ENCODE measurements around the gene ADCK1.
"Not testable (repeated sequence)": the region's sequence is repeated elsewhere in the genome, so short reads cannot be mapped to it uniquely, and the experiment has no call there.

ADCK1 gene

GRCh38 chr14:77924141-77924948, 124.4 kb downstream of the ADCK1 start:
- no peak overlapping the region for H3K9ac ChIP-seq (ENCODE audit: low read length)
- no peaks in the 10 kb centered on the region for H3K4me1 ChIP-seq (ENCODE audit: control insufficient read depth, low read depth, low read length)
- H3K4me3 ChIP-seq (ENCODE audit: low read length), result no peak overlapping the region
- H3K9me3 ChIP-seq (ENCODE audit: control insufficient read depth, low read depth, low read length), result no peaks in the 10 kb centered on the region
- H3K27me3 ChIP-seq (ENCODE audit: control insufficient read depth, insufficient read depth, low read length), result no peaks in the 10 kb centered on the region
- no peak overlapping the region for H3K27ac ChIP-seq (ENCODE audit: low read length)
- H3K36me3 ChIP-seq (ENCODE audit: control insufficient read depth, low read depth, low read length), result no peaks in the 10 kb centered on the region

- no peaks in the 10 kb centered on the region for H3K4me1 ChIP-seq (ENCODE audit: control insufficient read depth, low read depth, low read length)
- no peak overlapping the region for H3K4me3 ChIP-seq (ENCODE audit: low read length)
- no peaks in the 10 kb centered on the region for H3K9me3 ChIP-seq (ENCODE audit: control insufficient read depth, low read depth, low read length)
- no peak overlapping the region for H3K27ac ChIP-seq (ENCODE audit: low read length)
- H3K9ac ChIP-seq (ENCODE audit: low read length), result no peak overlapping the region
- no peaks in the 10 kb centered on the region for H3K36me3 ChIP-seq (ENCODE audit: control insufficient read depth, low read depth, low read length)
- no peaks in the 10 kb centered on the region for H3K27me3 ChIP-seq (ENCODE audit: control insufficient read depth, insufficient read depth, low read length)
Observed at GRCh38 chr14:77926942-77927341, 127.0 kb downstream of the ADCK1 start.

GRCh38 chr14:77931441-77931840, 131.5 kb downstream of the ADCK1 start:
- Histone ChIP-seq H3K36me3 (ENCODE audit: control insufficient read depth, low read depth, low read length) (peaks cover 4% of the 10 kb centered on the region), H3K4me3 (ENCODE audit: low read length) (no peak overlapping the region), H3K4me1 (ENCODE audit: control insufficient read depth, low read depth, low read length) (no peaks in the 10 kb centered on the region), H3K27me3 (ENCODE audit: control insufficient read depth, insufficient read depth, low read length) (no peaks in the 10 kb centered on the region), H3K9ac (ENCODE audit: low read length) (no peak overlapping the region), H3K27ac (ENCODE audit: low read length) (no peak overlapping the region), H3K9me3 (ENCODE audit: control insufficient read depth, low read depth, low read length) (peaks cover 13% of the 10 kb centered on the region)

GRCh38 chr14:77936138-77936639, 136.3 kb downstream of the ADCK1 start:
- Histone ChIP-seq H3K27me3 (ENCODE audit: control insufficient read depth, insufficient read depth, low read length) (no peaks in the 10 kb centered on the region), H3K9me3 (ENCODE audit: control insufficient read depth, low read depth, low read length) (peaks cover 13% of the 10 kb centered on the region), H3K9ac (ENCODE audit: low read length) (no peak overlapping the region), H3K36me3 (ENCODE audit: control insufficient read depth, low read depth, low read length) (peaks cover 4% of the 10 kb centered on the region), H3K4me3 (ENCODE audit: low read length) (no peak overlapping the region), H3K27ac (ENCODE audit: low read length) (no peak overlapping the region), H3K4me1 (ENCODE audit: control insufficient read depth, low read depth, low read length) (no peaks in the 10 kb centered on the region)

- H3K27ac ChIP-seq (ENCODE audit: low read length), result no peak overlapping the region
- no peaks in the 10 kb centered on the region for H3K27me3 ChIP-seq (ENCODE audit: control insufficient read depth, insufficient read depth, low read length)
- H3K4me1 ChIP-seq (ENCODE audit: control insufficient read depth, low read depth, low read length), result no peaks in the 10 kb centered on the region
- H3K4me3 ChIP-seq (ENCODE audit: low read length), result no peak overlapping the region
- H3K9ac ChIP-seq (ENCODE audit: low read length), result no peak overlapping the region
- peaks cover 5% of the 10 kb centered on the region for H3K9me3 ChIP-seq (ENCODE audit: control insufficient read depth, low read depth, low read length)
- H3K36me3 ChIP-seq (ENCODE audit: control insufficient read depth, low read depth, low read length), result no peaks in the 10 kb centered on the region
Observed at GRCh38 chr14:77947372-77947771, 147.5 kb downstream of the ADCK1 start.

GRCh38 chr14:77950371-77951063, 150.6 kb downstream of the ADCK1 start:
- no peak overlapping the region for H3K9ac ChIP-seq (ENCODE audit: low read length)
- H3K9me3 ChIP-seq (ENCODE audit: control insufficient read depth, low read depth, low read length), result peaks cover 5% of the 10 kb centered on the region
- no peak overlapping the region for H3K27ac ChIP-seq (ENCODE audit: low read length)
- no peak overlapping the region for H3K4me3 ChIP-seq (ENCODE audit: low read length)
- H3K36me3 ChIP-seq (ENCODE audit: control insufficient read depth, low read depth, low read length), result no peaks in the 10 kb centered on the region
- no peaks in the 10 kb centered on the region for H3K4me1 ChIP-seq (ENCODE audit: control insufficient read depth, low read depth, low read length)
- H3K27me3 ChIP-seq (ENCODE audit: control insufficient read depth, insufficient read depth, low read length), result no peaks in the 10 kb centered on the region

GRCh38 chr14:77955816-77956484, 156.0 kb downstream of the ADCK1 start:
- Histone ChIP-seq H3K36me3 (ENCODE audit: control insufficient read depth, low read depth, low read length) (no peaks in the 10 kb centered on the region), H3K4me1 (ENCODE audit: control insufficient read depth, low read depth, low read length) (no peaks in the 10 kb centered on the region), H3K9me3 (ENCODE audit: control insufficient read depth, low read depth, low read length) (no peaks in the 10 kb centered on the region), H3K4me3 (ENCODE audit: low read length) (no peak overlapping the region), H3K9ac (ENCODE audit: low read length) (no peak overlapping the region), H3K27ac (ENCODE audit: low read length) (no peak overlapping the region), H3K27me3 (ENCODE audit: control insufficient read depth, insufficient read depth, low read length) (no peaks in the 10 kb centered on the region)

- not testable (repeated sequence) for H3K4me3 ChIP-seq (ENCODE audit: low read length); H3K9me3 ChIP-seq (ENCODE audit: control insufficient read depth, low read depth, low read length); H3K27me3 ChIP-seq (ENCODE audit: control insufficient read depth, insufficient read depth, low read length); H3K36me3 ChIP-seq (ENCODE audit: control insufficient read depth, low read depth, low read length); H3K9ac ChIP-seq (ENCODE audit: low read length); H3K27ac ChIP-seq (ENCODE audit: low read length); H3K4me1 ChIP-seq (ENCODE audit: control insufficient read depth, low read depth, low read length)
Observed at GRCh38 chr14:77959686-77960085, 159.8 kb downstream of the ADCK1 start.

GRCh38 chr14:77961847-77962580, 162.1 kb downstream of the ADCK1 start:
- Histone ChIP-seq H3K27ac (ENCODE audit: low read length) (no peak overlapping the region), H3K4me3 (ENCODE audit: low read length) (no peak overlapping the region), H3K4me1 (ENCODE audit: control insufficient read depth, low read depth, low read length) (no peaks in the 10 kb centered on the region), H3K36me3 (ENCODE audit: control insufficient read depth, low read depth, low read length) (no peaks in the 10 kb centered on the region), H3K9ac (ENCODE audit: low read length) (no peak overlapping the region), H3K27me3 (ENCODE audit: control insufficient read depth, insufficient read depth, low read length) (peaks cover 14% of the 10 kb centered on the region), H3K9me3 (ENCODE audit: control insufficient read depth, low read depth, low read length) (no peaks in the 10 kb centered on the region)

GRCh38 chr14:77962731-77963520, 163.0 kb downstream of the ADCK1 start:
- no peaks in the 10 kb centered on the region for H3K9me3 ChIP-seq (ENCODE audit: control insufficient read depth, low read depth, low read length)
- peaks cover 14% of the 10 kb centered on the region for H3K27me3 ChIP-seq (ENCODE audit: control insufficient read depth, insufficient read depth, low read length)
- no peaks in the 10 kb centered on the region for H3K36me3 ChIP-seq (ENCODE audit: control insufficient read depth, low read depth, low read length)
- H3K27ac ChIP-seq (ENCODE audit: low read length), result no peak overlapping the region
- no peaks in the 10 kb centered on the region for H3K4me1 ChIP-seq (ENCODE audit: control insufficient read depth, low read depth, low read length)
- H3K9ac ChIP-seq (ENCODE audit: low read length), result no peak overlapping the region
- H3K4me3 ChIP-seq (ENCODE audit: low read length), result no peak overlapping the region
